ENCODE data around the gene NUDT12. TPM values are rescaled to one million over a fixed set of nuclear protein-coding genes. Genes with fewer than 3 reads are reported as not detected.

The NUDT12 gene
- total RNA-seq, 4 donors from 2014 or later, result 24.6 to 48.2 (median 28.9) TPM

DNA sequence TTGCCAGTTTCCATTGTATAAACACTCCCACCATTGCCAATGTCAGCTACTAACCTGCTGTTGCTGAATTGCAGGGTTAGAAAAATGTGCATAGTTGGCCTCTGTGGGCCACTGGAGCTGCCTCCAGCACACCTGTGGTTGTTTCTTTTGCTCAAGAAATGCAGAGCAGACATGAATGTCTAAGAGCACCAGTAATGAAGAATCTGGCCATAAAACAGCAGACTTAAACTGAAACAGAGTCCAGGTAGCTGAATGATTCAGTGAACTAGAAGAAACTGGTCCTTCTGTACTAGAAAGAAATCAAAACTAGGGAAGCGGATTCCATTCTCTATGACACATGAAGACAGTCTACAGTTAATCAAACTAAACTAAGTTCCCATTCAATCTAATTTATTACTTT is 48.2 kb downstream of the NUDT12 start:
- Histone ChIP-seq H3K27me3 (no peaks in the 10 kb centered on the region), H3K9me3 (no peaks in the 10 kb centered on the region), H3K4me3 (replicated peaks in 1 of 3) (no peak overlapping the region), H3K27ac (no peak overlapping the region), H3K4me1 (no peaks in the 10 kb centered on the region), H3K36me3 (no peaks in the 10 kb centered on the region)
- no peak for TF ChIP-seq POLR2A (IDR thresholded peaks at IDR 0.05)
- TF ChIP-seq, protein P1, sequence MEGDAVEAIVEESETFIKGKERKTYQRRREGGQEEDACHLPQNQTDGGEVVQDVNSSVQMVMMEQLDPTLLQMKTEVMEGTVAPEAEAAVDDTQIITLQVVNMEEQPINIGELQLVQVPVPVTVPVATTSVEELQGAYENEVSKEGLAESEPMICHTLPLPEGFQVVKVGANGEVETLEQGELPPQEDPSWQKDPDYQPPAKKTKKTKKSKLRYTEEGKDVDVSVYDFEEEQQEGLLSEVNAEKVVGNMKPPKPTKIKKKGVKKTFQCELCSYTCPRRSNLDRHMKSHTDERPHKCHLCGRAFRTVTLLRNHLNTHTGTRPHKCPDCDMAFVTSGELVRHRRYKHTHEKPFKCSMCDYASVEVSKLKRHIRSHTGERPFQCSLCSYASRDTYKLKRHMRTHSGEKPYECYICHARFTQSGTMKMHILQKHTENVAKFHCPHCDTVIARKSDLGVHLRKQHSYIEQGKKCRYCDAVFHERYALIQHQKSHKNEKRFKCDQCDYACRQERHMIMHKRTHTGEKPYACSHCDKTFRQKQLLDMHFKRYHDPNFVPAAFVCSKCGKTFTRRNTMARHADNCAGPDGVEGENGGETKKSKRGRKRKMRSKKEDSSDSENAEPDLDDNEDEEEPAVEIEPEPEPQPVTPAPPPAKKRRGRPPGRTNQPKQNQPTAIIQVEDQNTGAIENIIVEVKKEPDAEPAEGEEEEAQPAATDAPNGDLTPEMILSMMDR (IDR thresholded peaks at IDR 0.05), result no peak
- DNase-seq, result no peak
- intact Hi-C loops (cut with DNase I), result no loop called here
- WGBS, 2 donors, result 94 to 100% methylated on average over 1 of the region's 1 CpG

GRCh38 chr5:103513701-103514100 is 48.9 kb downstream of the NUDT12 start:
- H3K9me3 ChIP-seq, result no peaks in the 10 kb centered on the region
- H3K4me1 ChIP-seq, result no peaks in the 10 kb centered on the region
- H3K4me3 ChIP-seq (replicated peaks in 1 of 3), result no peak overlapping the region
- intact Hi-C loops (cut with DNase I), result no loop called here
- no peaks in the 10 kb centered on the region for H3K27me3 ChIP-seq
- no peak for DNase-seq
- TF ChIP-seq, protein P1 (IDR thresholded peaks at IDR 0.05), result no peak
- TF ChIP-seq POLR2A (IDR thresholded peaks at IDR 0.05), result no peak
- WGBS, 2 donors, result 71 to 78% methylated on average over 1 of the region's 1 CpG
- no peaks in the 10 kb centered on the region for H3K36me3 ChIP-seq
- no peak overlapping the region for H3K27ac ChIP-seq

DNA sequence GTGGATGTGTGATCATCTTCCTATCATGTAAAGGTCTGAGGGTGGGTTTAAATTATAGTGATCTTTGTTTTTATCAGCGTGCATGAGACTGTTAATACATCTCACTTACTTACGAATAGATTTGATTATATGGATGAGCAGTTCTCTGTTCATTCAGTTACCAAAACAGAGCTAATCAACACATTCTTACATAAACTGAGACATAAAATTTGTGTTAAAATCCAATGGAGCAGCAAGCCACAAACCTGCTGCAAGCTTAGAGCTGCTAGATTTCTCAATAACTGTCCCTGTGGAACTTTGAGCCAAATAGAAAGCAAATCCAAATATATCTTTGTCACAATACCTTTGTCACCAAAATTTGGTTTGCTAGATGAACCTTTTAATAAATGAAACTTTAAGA is 50.1 kb downstream of the NUDT12 start:
- DNase-seq, result no peak
- Histone ChIP-seq H3K9me3 (no peaks in the 10 kb centered on the region), H3K27ac (no peak overlapping the region), H3K4me1 (no peaks in the 10 kb centered on the region), H3K36me3 (no peaks in the 10 kb centered on the region), H3K27me3 (no peaks in the 10 kb centered on the region), H3K4me3 (replicated peaks in 1 of 3) (no peak overlapping the region)
- intact Hi-C loops (cut with DNase I), result no loop called here
- WGBS, 2 donors, result 90 to 92% methylated on average over 2 of the region's 2 CpGs
- TF ChIP-seq, protein P1 (IDR thresholded peaks at IDR 0.05), result no peak
- no peak for TF ChIP-seq POLR2A (IDR thresholded peaks at IDR 0.05)

DNA sequence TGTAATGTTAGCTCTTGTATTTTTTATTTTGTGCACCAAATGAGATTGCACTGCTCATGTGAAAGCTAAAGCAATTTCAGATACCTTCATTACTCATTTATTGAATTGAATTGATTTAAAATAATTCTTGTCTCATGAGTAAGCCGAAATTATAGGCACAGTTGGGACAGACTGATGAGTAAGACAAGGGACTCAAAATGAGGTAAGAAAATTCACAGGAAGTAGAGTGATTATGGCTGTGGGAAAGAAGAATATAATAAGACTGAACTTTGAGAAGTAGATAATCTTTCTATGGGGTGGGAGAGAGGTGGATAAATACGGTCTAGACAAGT is 51.1 kb downstream of the NUDT12 start:
- Histone ChIP-seq H3K4me1 (no peaks in the 10 kb centered on the region), H3K27ac (no peak overlapping the region), H3K9me3 (no peaks in the 10 kb centered on the region), H3K27me3 (no peaks in the 10 kb centered on the region), H3K36me3 (no peaks in the 10 kb centered on the region), H3K4me3 (replicated peaks in 1 of 3) (no peak overlapping the region)
- DNase-seq, result no peak
- intact Hi-C loops (cut with DNase I), result no loop called here
- no peak for TF ChIP-seq POLR2A (IDR thresholded peaks at IDR 0.05)
- TF ChIP-seq, protein P1 (IDR thresholded peaks at IDR 0.05), result no peak
- WGBS, 2 donors, result 81 to 86% methylated on average over 2 of the region's 2 CpGs

DNA sequence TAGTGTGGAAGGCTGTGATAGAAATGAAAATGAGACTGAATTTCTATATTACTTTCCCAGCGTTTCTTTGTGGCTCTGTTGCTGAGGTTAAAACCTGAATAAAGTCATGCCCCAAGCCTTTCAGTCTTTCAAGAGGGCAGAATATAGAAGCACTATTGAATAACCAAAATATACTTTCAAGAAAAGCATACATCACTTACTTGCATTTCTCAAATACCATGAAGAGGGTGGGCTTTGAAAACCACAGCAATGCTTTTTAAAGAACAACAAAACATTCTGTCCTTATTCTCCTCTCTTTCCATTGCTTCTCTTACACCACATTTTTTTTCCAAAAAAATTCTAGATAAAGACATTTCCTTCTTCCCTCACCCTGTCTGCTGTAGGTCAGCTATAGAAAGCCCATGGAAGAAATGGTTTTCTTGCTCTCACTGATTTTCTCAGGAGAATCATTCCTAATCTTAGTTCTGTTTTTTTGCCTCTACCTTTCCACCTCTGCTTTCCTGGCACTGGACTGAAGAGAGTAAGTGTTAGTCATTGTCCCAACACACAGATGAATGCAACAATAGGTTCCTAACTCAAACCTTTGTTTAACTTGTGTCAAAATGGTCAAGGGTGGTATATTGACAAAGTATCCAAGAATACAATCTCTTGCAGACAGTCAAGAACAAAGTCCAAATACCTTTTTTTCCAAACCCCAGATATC is 51.6 kb downstream of the NUDT12 start:
- no peak for DNase-seq
- H3K9me3 ChIP-seq, result no peaks in the 10 kb centered on the region
- no peaks in the 10 kb centered on the region for H3K36me3 ChIP-seq
- H3K4me3 ChIP-seq (replicated peaks in 1 of 3), result no peak overlapping the region
- intact Hi-C loops (cut with DNase I), result no loop called here
- no peaks in the 10 kb centered on the region for H3K4me1 ChIP-seq
- H3K27me3 ChIP-seq, result no peaks in the 10 kb centered on the region
- 63 to 74% methylated on average over 1 of the region's 1 CpG for WGBS, 2 donors
- TF ChIP-seq, protein P1 (IDR thresholded peaks at IDR 0.05), result no peak
- TF ChIP-seq POLR2A (IDR thresholded peaks at IDR 0.05), result no peak
- no peak overlapping the region for H3K27ac ChIP-seq

Measured in thyroid gland (tissue), 4 donors.